HG02798 (cell line): ENCODE results near the gene SCIN.
"Not testable (repeated sequence)": the region's sequence is repeated elsewhere in the genome, so short reads cannot be mapped to it uniquely, and the experiment has no call there.

Experiments used
- ATAC-seq: cut with Tn5 transposase; IDR thresholded peaks from one replicate; pipeline ENCODE4 v1.9.1; 2021; ENCODE audit warnings: mild to moderate bottlenecking; ENCODE audit not compliant: unreplicated experiment, poor library complexity

The SCIN gene

DNA sequence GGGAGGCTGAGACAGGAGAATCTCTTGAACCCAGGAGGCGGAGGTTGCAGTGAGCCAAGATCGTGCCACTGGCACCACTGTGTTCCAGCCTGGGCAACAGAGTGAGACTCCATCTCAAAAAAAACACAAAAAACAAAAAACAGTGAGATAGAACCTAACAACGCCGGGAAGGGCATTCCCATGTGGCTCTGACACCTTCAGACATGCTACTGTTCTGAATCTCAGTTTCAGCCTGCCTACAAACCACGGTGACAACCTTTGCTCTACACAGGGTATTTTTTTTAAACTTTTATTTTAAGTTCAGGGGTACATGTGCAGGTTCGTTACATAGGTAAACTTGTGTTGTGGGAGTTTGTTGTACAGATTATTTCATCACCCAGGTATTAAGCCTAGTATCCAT lies 74.7 kb downstream of the SCIN start:
- peak; percentile 64 for ATAC-seq

DNA sequence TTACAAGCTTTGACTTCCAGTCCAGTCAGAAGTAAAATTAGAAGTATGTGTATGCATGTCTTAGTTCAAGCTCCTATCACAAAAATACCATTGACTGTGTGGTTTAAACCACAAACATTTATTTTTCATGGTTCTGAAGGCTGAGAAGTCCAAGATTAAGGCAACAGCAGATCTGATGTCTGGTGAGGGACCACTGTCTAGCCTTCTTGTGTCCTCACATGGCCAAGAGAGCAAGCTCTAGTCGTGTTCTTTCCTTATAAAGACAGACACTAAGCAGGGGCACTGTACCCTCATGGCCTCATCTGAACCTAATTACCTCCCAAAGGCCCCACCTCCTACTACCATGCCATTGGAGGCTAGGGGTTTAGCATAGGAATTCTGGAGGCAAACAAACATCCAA lies 75.6 kb downstream of the SCIN start:
- no peak for ATAC-seq

DNA sequence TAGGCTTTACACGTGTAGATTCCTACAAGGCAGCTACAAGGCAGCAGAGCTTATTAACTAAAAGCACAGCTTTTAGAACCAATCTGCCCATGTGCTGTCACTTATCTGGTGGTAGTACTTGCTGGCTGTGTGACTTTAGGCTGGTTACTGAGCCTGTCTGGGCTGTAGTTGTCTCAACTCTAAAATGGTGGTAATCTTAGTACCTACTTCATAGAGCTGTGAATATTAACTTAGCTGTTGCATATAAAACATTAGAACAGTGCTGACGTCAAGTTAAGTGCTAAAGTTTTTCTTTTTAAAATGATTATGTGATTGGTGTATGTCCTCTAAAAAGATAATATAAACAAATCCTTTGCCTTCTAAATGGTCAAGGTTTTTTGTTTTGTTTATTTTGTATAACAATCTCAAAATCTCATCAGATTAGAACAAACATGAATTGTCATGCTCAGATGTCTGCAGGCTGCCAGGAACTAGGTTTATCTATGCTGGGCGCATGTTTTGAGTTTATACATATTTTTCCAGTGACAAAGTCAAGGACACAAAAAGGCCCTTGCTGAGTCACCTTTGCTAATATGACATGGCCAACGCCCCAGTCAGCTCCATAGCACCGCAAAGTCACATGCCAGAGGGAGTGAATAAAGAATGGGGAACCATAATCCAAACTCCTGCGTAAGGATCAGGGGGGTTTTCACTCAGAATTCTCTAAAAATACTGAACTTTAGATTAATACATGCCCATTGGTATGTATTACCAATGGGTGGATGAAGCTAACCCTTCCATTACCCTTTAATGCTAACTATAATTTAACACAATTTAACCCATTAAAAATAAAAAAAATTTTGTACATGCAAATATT lies 77.1 kb downstream of the SCIN start:
- no peak for ATAC-seq

DNA sequence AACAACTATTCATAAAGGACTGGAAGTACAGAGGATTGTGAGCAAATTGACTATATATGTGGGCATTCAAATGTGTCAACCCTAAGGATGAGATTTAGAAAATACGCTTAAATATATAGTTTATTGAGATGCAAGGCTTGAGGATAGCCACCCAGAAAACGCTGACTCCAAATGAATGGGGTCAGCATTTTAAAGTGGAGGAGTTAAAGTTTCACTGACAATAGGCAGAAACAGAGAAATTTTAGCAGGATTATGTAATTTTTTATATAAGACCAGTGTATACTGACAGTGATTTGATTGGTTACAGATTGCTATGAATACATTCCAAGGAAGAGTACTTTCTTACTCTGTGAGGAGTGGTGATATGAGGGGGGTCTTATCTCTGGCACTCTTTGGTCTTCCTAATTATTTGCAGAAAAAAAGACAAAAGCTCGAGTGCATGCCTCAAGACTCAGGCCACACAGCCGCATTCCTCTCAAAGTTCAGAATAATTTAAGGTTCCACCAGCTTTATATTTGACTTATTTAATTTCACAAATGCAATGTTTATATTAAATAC lies 78.3 kb downstream of the SCIN start:
- ATAC-seq: no peak

DNA sequence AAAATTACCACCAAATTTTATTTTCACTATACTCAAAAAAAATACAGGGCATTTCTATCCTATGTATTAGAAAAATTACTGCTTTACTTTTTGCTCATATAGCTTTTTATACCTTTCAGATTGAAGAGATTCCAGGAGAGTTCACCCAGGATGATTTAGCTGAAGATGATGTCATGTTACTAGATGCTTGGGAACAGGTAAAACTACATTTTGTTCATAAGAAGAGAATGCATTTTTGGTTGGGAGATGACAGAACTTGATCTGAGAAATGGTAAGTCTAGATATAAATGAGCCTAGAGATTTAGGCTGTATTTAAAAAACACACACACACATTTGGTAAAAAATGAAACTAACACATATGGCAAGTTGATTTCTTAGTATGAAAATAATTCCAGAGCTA lies 78.8 kb downstream of the SCIN start:
- no peak for ATAC-seq

DNA sequence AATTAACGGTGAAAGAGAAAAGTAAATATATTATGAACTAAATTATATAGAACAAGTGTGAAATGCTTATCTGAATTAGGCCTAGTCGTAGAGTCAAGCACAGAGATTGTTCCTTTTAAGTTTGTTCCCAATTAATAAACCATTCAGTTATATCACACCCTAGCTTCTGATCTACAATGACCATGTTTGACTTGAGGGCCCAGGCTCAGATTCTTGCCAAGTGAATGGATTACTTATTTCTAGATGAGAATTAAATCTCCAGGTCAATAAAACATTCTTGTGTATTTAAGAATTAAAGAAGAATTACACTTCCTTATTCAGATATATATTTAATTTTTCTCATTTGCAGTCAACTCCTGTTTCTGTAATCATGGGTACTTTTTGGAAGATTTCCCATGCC lies 79.6 kb downstream of the SCIN start:
- no peak for ATAC-seq

DNA sequence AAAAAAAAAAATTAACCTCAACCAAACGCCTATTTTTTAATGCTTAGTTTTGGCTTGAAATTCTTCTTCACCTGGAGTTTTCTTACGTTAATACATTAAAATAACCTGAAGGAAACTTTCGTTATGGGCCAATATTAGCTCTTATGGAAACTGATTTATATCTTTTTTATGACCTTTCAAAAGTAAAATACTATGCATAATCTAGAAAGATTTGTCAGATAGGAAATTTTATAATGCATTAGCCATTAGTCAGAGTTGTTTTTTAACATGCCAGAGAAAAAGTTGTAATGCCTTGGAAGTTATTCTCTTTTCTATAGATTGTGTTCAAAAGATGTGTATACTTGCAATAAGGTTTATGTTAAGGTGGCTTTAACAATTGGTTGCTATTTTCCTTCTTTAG lies 82.6 kb downstream of the SCIN start:
- ATAC-seq: no peak

DNA sequence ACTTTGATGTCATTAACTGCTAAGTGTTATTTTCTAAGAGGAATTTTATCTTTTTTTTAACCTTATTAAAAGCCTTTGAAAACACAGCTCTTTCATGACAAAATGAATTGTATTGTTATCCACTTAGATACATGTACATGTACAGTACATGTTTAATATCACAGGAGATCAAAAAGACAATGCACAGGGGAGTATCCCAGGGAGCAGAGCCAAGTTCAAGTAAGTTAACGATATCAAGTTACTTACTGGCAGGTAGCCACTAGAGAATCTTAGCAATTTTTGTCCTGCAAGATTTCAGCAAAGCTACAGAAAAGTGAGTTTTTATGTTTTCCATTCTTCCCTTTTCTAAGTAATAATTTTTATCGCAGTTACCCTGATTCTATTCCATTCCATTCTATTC lies 83.0 kb downstream of the SCIN start:
- ATAC-seq: no peak

DNA sequence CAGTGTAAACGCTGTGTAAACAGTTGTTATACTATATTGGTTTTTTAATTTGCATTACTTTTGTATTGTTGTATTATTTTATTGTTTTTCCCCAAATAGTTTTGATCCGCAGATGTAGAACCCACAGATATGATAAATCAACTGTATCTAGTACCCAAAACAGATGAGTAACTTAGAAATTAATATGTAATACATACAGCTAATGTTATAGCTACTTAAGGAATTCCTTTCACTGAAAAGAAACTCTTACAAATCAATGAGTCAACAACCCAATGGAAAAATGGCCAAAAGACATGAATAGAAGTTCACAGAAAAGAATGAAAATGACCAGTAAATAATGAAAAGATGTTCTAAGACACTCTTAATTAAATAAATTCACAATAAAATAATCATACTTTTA lies 84.6 kb downstream of the SCIN start:
- no peak for ATAC-seq

DNA sequence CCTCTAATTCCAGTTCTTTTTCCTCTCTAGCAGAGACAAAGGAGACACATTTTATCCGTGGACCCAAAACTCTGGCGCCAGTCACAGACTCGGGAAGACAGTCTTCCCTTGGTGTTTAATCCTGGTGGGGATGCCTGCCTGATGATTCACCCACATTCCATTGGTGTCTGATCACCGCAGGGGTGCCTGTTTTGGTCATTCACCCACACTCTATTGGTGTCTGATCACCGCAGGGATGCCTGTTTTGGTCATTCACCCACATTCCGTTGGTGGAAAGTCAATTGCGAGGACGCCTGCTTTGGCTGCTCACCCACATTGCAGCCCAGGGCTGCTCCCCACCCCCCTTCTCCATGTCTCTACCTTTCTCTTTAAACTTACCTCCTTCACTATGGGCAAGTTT lies 89.9 kb downstream of the SCIN start:
- not testable (repeated sequence) for ATAC-seq

DNA sequence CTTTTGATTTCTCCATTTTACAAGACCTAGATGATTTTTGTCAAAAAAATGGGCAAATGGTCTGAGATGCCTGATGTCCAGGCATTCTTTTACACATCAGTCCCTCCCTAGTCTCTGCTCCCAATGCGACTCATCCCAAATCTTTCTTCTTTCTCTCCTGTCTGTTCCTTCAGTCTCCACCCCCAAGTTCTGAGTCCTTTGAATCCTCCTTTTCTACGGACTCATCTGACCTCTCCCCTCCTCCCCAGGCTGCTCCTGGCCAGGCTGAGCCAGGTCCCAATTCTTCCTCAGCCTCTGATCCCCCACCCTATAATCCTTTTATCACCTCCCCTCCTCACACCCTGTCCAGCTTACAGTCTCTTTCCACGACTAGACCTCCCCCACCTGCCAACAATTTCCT lies 90.5 kb downstream of the SCIN start:
- ATAC-seq: not testable (repeated sequence)

DNA sequence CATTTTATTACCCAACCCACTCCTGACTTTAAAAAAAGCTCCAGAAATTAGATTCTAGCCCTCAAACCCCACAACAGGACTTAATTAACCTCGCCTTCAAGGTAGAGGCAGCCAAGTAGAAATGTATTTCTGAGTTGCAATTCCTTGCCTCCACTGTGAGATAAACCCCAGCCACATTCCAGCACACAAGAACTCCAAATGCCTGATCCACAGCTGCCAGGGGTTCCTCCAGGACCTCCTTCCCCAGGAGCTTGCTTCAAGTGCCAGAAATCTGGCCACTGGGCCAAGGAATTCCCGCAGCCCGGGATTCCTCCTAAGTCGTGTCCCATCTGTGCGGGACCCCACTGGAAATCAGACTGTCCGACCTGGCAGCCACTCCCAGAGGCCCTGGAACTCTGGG lies 91.1 kb downstream of the SCIN start:
- no peak for ATAC-seq

DNA sequence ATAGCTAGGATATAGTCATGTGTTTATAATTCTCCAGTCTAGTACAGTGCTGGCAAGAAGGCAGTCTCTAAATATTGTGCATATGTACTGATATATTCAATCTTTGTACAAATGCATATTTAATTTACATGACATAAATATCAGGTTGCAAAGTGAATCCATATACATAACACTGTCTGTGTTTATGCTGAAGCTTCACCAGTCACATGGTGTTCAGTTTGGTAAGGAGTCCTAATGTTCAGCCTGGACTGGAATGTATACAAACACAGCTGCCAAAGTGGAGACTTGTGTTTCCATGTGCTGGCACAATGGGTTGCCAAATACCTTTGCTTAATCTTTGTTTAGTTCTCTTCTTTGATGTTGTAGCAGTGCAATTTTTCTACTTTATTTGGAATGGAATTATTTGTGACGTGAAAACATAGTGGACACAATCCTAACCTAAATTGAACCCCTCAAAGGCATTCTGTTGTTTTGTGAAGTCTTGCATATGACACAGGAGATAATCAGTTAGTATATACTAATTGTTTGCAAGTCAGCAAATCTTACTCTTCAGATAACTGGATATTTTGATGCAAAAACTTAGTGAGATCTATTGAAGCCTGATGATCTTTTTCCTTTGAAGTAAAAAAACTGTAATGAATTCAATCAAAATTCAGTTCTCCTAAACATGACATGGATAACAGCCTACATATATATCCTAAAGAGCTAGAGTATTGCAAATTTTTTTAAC lies 99.6 kb downstream of the SCIN start:
- ATAC-seq: no peak

DNA sequence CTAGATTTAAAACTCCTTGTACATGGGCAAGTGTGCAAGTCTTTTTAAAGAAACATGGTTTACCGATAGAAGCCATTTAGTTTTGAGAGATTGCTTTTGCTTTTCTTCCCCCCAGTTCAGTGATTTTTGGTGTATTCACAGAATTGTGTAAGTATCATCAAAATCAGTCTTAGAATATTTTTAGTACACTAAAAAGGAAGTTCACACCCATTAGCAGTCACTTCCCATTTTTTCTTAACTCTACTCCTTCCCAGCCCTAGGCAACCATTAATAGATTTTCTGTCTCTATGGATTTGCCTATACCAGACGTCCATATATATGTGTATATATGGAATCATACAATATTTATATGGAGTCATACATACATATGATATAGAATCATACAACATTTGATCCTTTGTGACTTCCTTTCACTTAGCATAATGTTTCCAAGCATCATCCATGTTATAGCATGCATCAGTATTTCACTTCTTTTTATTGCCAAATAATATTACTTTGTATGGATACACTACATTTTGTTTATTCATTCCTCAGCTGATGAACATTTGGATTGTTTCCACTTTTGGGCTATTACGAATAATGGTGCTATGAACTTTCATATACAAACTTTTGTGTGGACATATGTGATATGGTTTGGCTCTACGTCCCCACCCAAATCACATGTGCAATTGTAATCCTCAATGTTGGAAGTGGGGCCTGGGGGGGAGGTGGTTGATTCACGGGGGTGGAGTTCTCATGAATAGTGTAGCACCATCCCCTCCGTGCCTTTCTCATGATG lies 100.4 kb downstream of the SCIN start:
- ATAC-seq: no peak

DNA sequence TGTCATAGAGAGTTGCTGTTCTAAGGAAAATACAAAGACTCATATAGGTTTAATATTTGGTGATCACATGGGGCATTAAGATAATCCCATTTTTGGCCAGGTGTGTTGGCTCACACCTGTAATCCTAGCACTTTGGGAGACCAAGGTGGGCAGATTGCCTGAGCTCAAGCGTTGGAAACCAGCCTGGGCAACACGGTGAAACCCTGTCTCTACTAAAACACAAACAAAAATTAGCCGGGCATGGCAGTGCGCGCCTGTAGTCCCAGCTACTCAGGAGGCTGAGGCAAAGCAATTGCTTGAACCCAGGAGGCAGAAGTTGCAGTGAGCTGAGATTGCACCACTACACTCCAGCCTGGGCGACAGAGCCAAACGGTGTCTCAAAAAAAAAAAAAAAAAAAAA lies 102.9 kb downstream of the SCIN start:
- ATAC-seq: not testable (repeated sequence)

DNA sequence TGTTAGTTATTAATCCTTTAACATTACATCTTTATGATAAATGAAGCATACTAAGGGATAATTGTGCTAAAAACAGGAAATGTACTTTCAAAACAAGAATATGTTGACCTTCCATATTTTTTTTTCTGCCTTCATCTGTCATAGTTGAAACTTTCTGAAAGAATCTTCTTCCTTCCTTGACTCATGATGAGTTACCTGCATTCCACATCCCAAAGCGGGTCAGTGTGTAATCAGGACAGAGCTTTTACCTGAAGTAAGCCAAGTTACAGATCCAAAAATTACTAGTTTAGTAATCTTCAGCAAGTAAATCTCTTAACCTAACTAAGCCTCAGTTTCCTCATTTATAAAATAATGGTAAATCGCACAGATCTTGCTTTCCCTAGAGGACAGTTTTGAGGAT lies 103.5 kb downstream of the SCIN start:
- no peak for ATAC-seq

DNA sequence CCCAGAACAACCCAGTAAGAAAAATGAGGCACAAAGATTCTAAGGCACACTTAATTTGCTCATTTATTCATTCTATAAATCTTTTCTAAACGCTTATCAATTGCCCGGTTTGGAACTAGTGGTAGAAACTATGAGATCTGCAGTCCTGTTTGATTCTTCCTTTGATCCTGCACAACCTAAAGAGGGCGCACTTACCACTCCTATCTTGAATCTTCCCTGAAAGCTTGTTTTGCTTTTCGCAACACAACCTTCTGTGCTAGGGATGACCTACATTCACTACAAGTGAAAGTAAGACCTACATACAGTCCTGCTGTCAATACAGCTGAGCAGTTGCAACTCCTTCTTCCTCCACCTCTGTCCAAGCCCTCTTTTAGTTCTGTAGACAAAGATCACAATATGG lies 104.3 kb downstream of the SCIN start:
- ATAC-seq: peak; percentile 62

DNA sequence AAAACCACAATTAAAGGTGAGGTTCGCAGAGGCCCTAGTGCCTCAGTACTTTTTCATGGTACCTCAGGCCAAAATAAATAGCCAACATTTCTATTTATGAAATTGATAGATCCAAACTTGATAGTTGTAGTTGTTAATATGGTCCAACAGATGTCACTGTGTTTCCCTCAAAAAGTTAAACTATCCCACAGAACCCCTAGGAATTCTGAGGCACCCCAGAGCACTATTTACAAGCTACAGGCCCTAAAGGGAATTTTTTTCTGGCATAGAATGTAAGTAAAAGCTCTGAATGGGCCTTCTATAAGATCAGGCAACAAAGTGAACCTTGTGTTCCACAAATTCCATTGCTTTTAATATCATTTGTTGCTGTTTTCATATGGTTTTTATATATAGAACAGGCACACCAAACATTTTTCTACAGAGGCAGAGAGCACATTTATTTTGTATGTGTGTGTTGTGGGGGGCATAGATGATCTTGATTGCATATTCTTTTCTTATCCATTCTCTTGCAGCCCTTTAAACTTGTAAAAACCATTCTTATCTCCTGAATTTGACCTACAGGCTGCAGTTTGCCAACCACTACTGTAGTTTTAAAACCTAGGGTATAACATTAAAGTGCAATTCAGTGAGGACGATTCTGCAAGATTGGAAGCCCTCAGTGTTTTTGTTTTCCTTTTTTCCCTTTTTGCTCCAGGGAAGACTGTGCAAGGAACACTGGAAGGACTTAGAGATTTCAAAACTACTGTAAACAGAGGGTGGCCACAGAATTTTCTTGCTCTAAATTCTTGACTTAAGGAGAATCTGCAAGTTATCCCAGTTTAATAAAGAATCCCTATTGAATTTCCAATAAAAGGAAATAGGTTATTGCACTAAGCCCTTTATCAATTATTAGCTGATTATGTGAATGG lies 113.4 kb downstream of the SCIN start:
- ATAC-seq: no peak

DNA sequence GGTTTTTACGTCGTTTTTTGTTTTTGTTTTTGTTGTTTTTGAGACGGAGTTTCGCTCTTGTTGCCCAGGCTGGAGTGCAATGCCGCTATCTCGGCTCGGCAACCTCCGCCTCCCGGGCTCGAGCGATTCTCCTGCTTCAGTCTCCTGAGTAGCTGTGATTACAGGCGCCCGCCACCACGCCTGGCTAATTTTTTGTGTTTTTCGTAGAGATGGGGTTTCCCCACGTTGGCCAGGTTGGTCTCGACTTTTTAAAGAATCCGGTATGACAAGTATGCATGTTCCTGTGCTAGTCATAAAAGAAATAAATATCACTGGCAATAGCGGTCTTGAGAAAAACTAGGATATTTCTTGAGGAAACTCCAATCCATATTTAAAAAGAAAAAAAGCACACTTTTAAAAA lies 114.2 kb downstream of the SCIN start:
- ATAC-seq: no peak

DNA sequence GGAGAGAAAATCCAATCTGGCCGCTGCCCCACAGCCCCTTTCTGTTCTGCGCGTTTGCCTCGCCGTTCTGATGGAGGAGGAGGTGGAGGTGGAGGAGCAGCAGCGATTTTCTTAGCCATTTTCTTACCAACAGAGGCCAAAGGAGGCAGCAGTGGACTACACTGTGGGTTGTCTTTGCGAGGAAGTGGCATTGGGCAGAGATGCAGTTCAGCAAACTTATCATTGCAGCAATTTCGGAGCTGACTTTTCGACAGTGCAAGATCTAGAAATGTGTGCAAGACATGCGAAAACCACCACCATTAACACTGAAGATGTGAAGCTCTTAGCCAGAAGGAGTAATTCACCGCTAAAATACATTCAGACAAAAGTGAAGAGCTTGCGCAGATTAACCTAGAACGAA lies 115.0 kb downstream of the SCIN start:
- ATAC-seq: no peak
